Keratinocyte (primary cell): ENCODE results near the gene RND3.

Source experiments
- CTCF ChIP-seq, 3 experiments: IDR thresholded peaks in 1 of 3; conservative IDR thresholded peaks in 1 of 3; optimal IDR thresholded peaks in 1 of 3; 2 replicates in 2 of 3; 3 replicates in 1 of 3; pipeline versions ENCODE3 to v1.5.1; 2011; ENCODE audit warnings: low read length in 3 of 3, mild to moderate bottlenecking in 3 of 3, moderate library complexity in 2 of 3, control low read depth in 1 of 3, inconsistent platforms in 1 of 3; ENCODE audit not compliant: insufficient read depth in 2 of 3; ENCODE audit errors: extremely low read depth in 1 of 3
- EZH2 ChIP-seq: IDR thresholded peaks from one replicate; pipeline ENCODE4 v1.6.1; 2012; ENCODE audit warnings: inconsistent platforms, mild to moderate bottlenecking, low read length, moderate library complexity

- no peak for TF ChIP-seq CTCF (optimal IDR thresholded peaks at IDR 0.05 in 1 of 3, IDR thresholded peaks at IDR 0.05 in 1 of 3, conservative IDR thresholded peaks at IDR 0.05 in 1 of 3; ENCODE audit: extremely low read depth in 1 of 3, insufficient read depth in 2 of 3, low read length in 3 of 3)
- TF ChIP-seq EZH2: no peak
These were observed 37.6 kb downstream of the RND3 start for GRCh38 chr2:150449856-150450255.
